Adrenal gland (tissue), 12 donors: ENCODE data around the gene DNAJC15. TPM values are rescaled to one million over a fixed set of nuclear protein-coding genes. Genes with fewer than 3 reads are reported as not detected.

ENCODE experiments used
- DNase-seq, 7 donors: peaks; one replicate each; pipeline ENCODE4 v3.0.0-alpha.2; 2019 to 2020
- H3K27ac ChIP-seq, 5 donors: fragments of 200-600 bp; sonication (generic) in 4 of 5; 1 replicate in 3 of 5; 2 replicates in 2 of 5; pipeline versions ENCODE4 v1.5.1 to v1.8.0; 2016 to 2020; ENCODE audit warnings: mild to moderate bottlenecking in 1 of 5
- H3K27me3 ChIP-seq: fragments of 200-600 bp; 2 replicates; pipeline ENCODE4 v1.8.0; 2021
- H3K36me3 ChIP-seq, 2 donors: fragments of 200-600 bp; replicated peaks in 1 of 2; 1 replicate in 1 of 2; 2 replicates in 1 of 2; pipeline versions ENCODE4 v1.5.1 to v1.8.0; 2018 to 2022
- H3K4me1 ChIP-seq, 2 donors: fragments of 200-600 bp; replicated peaks in 1 of 2; 1 replicate in 1 of 2; 2 replicates in 1 of 2; pipeline versions ENCODE4 v1.5.1 to v1.8.0; 2018 to 2021
- H3K4me3 ChIP-seq, 4 donors: fragments of 200-600 bp; sonication (generic) in 3 of 4; one replicate each; pipeline ENCODE4 v1.5.1; 2016 to 2018
- H3K9me3 ChIP-seq, 3 donors: fragments of 200-600 bp; sonication (generic) in 1 of 3; replicated peaks in 1 of 3; 1 replicate in 2 of 3; 2 replicates in 1 of 3; pipeline versions ENCODE4 v1.5.1 to v1.8.0; 2016 to 2021
- CTCF ChIP-seq, 6 experiments: fragments of 450-650 bp in 4 of 6; fragments of 200-600 bp in 2 of 6; sonication (generic) in 1 of 6; IDR thresholded peaks; 1 replicate in 5 of 6; 2 replicates in 1 of 6; pipeline versions ENCODE4 v1.5.1 to v1.8.0; 2016 to 2021; ENCODE audit warnings: antibody characterized with exemption in 6 of 6, mild to moderate bottlenecking in 2 of 6, moderate library complexity in 1 of 6
- POLR2A ChIP-seq, 2 donors: fragments of 450-650 bp; IDR thresholded peaks; one replicate each; pipeline ENCODE4 v1.6.1; 2017; ENCODE audit warnings: antibody characterized with exemption in 2 of 2, mild to moderate bottlenecking in 2 of 2, moderate library complexity in 1 of 2
- WGBS, 4 donors: extraction: QIAGEN DNeasy Blood & Tissue Kit in 2 of 4; methylation state at CpG; one replicate each; pipeline versions ENCODE4 v1.1.5 to v1.1.7; 2013 to 2017; 5-methylcytosine and 5-hydroxymethylcytosine counted together
- intact Hi-C, 2 donors: fragments of 100-400 bp; cut with DNase I; formaldehyde crosslinking; loops; one replicate each; pipeline versions ENCODE4 v1.14.1 to v1.15.0; 2022 to 2023
- polyA plus RNA-seq, 3 donors: library from polyadenylated mRNA; stranded (reverse); fragments of 200-250 nt in 2 of 3; fragments of 350-450 nt in 1 of 3; fragmentation: Illumina TruSeq in 1 of 3; extraction: RNeasy Lipid Tissue Mini Kit (QIAGEN cat#74804) in 1 of 3; gene quantifications; one replicate each; pipeline ENCODE4 v1.2.3, GENCODE V29; 2013 to 2014
- total RNA-seq, 9 donors: library from RNA; depleted of rRNA in 4 of 9; stranded (reverse); fragments of >200 nt in 4 of 9; fragments of 120-200 nt in 1 of 9; fragmentation: NEBNext Ultra II Directional in 1 of 9; extraction: Animal tissue kit (Norgen Biotek cat#: 25700) in 1 of 9; gene quantifications; one replicate each; pipeline versions ENCODE4 v1.1.0 to v1.2.4, GENCODE V29; 2013 to 2023
- donor health status: healthy with polysubstance abuse.
- donor health status: Bipolar disorder and iron deficiency.
- donor health status: DM: yes; HTN: yes; CAD: no.
- donor health status: DM: no; HTN: no; CAD: no.
- donor health status: DM: no; HTN: no; CAD: no.
- donor health status: DM: yes; HTN: yes; CAD: no.

Gene DNAJC15
- total and polyA plus RNA-seq, 12 donors, result 10.0 to 33.5 (median 17.5) TPM

GRCh38 chr13:43077046-43077445 lies 53.7 kb downstream of the DNAJC15 start:
- no peaks in the 10 kb centered on the region for H3K27me3 ChIP-seq
- peaks cover 0 to 3% of the 10 kb centered on the region in 2 donors for H3K4me1 ChIP-seq
- H3K4me3 ChIP-seq, result no peak overlapping the region
- TF ChIP-seq CTCF (IDR thresholded peaks at IDR 0.05) (no peak), POLR2A (IDR thresholded peaks at IDR 0.05) (no peak)
- H3K36me3 ChIP-seq, result no peaks in the 10 kb centered on the region
- DNase-seq, result no peak
- H3K27ac ChIP-seq, result no peak overlapping the region
- intact Hi-C loops, result no loop called here
- H3K9me3 ChIP-seq, result no peaks in the 10 kb centered on the region
- WGBS, 4 donors, result 88 to 94% (median 91%) methylated on average over 1 of the region's 1 CpG

GRCh38 chr13:43077461-43077860 lies 54.1 kb downstream of the DNAJC15 start:
- no peak for DNase-seq
- intact Hi-C loops, result no loop called here
- TF ChIP-seq POLR2A (IDR thresholded peaks at IDR 0.05) (no peak), CTCF (IDR thresholded peaks at IDR 0.05) (no peak)
- Histone ChIP-seq H3K27me3 (no peaks in the 10 kb centered on the region), H3K4me1 (peaks cover 0 to 3% of the 10 kb centered on the region in 2 donors), H3K4me3 (no peak overlapping the region), H3K9me3 (no peaks in the 10 kb centered on the region), H3K27ac (no peak overlapping the region), H3K36me3 (no peaks in the 10 kb centered on the region)
- WGBS, 4 donors, result 76 to 93% (median 83%) methylated on average over 1 of the region's 1 CpG

GRCh38 chr13:43077906-43078305 lies 54.5 kb downstream of the DNAJC15 start:
- H3K4me3 ChIP-seq, result no peak overlapping the region
- no peaks in the 10 kb centered on the region for H3K27me3 ChIP-seq
- intact Hi-C loops, result no loop called here
- TF ChIP-seq CTCF (IDR thresholded peaks at IDR 0.05) (no peak), POLR2A (IDR thresholded peaks at IDR 0.05) (no peak)
- no peak overlapping the region for H3K27ac ChIP-seq
- 63 to 77% (median 69%) methylated on average over 4 of the region's 4 CpGs for WGBS, 4 donors
- no peak for DNase-seq
- peaks cover 0 to 3% of the 10 kb centered on the region in 2 donors for H3K4me1 ChIP-seq
- no peaks in the 10 kb centered on the region for H3K36me3 ChIP-seq
- H3K9me3 ChIP-seq, result no peaks in the 10 kb centered on the region

GRCh38 chr13:43078399-43078798 lies 55.0 kb downstream of the DNAJC15 start:
- intact Hi-C loops, result no loop called here
- DNase-seq, result no peak
- WGBS, 4 donors, result 85 to 93% (median 90%) methylated on average over 4 of the region's 4 CpGs
- Histone ChIP-seq H3K9me3 (no peaks in the 10 kb centered on the region), H3K4me3 (no peak overlapping the region), H3K27me3 (no peaks in the 10 kb centered on the region), H3K4me1 (peaks cover 0 to 3% of the 10 kb centered on the region in 2 donors), H3K27ac (no peak overlapping the region), H3K36me3 (no peaks in the 10 kb centered on the region)
- TF ChIP-seq POLR2A (IDR thresholded peaks at IDR 0.05), result no peak
- no peak for TF ChIP-seq CTCF (IDR thresholded peaks at IDR 0.05)
